Activated T-cell treated with anti-CD3 and anti-CD28 coated beads for 24 hours (primary cell): Measurements from ENCODE around the gene ACOT7.
"Not testable (repeated sequence)": the region's sequence is repeated elsewhere in the genome, so short reads cannot be mapped to it uniquely, and the experiment has no call there.

ENCODE experiments used
- DNase-seq: peaks from one replicate; pipeline ENCODE4 v3.0.0-alpha.2; 2020; ENCODE audit warnings: low read depth

ACOT7 gene

DNA sequence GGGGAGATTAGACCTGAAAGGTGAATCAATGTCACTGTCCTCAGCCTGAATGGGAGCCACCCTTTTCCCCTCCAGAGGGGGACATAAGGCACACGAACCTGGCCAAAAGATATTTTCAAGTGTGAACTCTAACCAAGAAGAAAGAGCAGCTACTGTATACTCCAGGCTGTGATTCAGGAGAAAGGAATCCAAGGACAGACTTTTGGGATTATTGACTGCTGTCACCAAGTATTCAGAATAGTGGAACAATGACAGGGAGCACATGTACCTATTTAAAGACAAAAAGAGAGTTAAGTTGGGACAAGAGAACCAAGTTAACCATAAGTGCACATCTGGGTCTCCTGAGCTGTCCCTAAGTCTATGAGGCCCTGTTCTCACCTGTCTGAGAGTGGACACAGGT is 160.2 kb downstream of the ACOT7 start:
- no peak for DNase-seq

GRCh38 chr1:6225651-6226050 is 167.9 kb downstream of the ACOT7 start:
- DNase-seq: no peak

- DNase-seq: no peak
Measured at GRCh38 chr1:6224718-6225117, 168.8 kb downstream of the ACOT7 start.

- no peak for DNase-seq
Measured at GRCh38 chr1:6223617-6224016, 169.9 kb downstream of the ACOT7 start.

DNA sequence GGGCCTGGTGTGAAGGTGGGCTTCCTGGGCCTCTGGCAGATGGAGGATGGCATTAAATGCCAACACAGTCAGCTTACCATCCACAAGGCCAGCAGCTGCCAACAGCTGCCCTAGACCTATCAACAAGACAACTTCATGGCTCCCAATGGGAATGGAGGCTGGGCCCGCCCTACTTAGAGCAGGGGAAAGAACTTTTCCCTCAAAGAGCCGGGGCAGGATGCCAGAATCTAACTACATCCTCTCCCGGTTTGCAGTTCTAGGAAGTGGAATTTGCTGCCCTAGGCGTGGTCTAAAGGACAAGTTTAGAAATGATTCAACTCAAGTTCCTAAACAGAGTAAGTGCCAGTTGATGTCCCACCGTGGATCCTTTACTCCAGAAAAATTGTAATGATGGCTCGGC is 170.9 kb downstream of the ACOT7 start:
- DNase-seq: no peak

DNA sequence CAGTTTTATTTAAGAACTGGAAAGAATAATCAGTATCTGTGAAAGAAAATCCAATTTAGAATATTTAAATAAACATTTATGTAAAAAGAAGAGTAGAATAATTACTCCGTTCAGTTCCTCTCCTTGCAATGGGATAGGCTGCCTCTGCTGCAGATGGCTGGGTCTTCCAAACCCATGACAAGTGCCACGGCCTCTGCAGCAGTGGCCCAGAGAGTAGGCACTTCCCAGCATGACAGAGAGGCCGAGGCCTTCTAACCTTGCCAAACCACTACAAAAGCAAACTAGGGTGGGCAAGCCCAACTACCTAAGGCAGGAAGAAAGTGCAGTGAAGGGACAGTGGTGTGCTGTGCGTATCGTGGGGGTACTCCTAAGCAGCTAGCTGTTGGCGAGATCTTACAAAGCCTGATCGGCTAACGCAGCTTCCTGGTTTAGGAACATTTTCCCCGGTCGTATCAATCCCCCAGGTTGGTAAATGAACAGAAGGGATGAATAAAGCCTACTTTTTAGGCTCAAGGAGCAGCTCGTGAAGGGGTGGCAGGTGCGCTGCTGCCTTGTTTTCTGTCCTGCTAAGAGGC is 172.3 kb downstream of the ACOT7 start:
- DNase-seq: no peak

DNA sequence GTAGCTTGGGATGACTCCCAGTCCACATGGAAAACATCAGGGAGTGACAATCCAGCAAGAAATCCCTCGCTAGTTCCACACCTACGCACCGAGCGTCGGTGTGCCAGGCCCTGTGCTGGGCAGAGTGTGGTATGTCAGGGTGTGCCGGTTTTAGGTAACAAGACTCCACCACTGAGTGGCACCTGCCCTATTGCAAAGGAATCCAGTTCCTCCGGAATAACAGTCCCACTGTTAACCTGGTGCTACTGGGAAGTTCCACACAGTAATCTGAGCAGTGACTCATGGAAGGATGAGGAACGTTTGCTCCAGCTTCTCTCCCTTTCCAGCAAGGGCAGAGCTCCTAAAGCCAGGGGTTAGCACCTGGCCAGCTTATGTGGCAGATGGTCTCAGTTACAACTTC is 173.3 kb downstream of the ACOT7 start:
- no peak for DNase-seq

GRCh38 chr1:6219641-6220040 is 173.9 kb downstream of the ACOT7 start:
- DNase-seq: not testable (repeated sequence)

DNA sequence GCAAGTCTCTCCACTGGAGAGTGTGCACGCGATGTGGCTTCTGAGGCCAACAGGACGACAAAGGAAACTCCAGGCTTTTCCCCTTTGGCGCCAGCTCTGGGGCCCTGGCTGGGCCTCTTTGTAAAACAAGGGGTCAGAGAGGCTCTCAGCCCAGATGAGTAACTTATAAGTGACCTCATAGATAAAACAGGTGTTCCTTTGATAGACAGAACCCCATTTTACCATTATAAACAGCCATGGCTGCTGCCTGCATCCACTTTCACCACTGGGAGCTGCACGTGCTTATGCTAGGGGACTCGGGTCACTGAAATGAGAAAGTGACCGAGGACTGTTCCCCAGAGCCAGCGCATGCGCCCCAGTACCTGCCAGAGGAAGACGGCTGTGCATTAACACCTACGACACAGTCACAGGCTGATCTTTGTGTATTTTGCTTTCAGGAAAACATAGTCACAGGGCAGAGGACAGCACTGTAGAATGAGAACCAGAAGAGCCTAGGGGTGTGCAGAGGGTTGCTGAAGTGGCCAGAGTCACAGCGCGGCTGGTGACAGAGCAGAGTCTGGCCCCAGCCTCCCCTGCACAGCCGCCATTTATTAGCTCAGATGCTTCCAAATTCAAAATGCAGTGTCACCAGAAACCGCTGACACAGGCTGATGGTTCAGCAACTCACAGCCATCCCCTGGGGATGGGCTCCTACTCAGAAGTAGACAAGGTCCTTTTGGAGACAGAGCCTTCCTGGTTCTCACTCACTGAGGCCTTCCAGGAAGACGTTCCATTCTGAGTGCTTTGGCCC is 175.0 kb downstream of the ACOT7 start:
- no peak for DNase-seq
